Testis (tissue), 2 donors: Measurements from ENCODE around the gene CSF2RB.

Experiments
- CTCF ChIP-seq, 3 experiments: fragments of 450-650 bp in 2 of 3; fragments of 200-600 bp in 1 of 3; sonication (generic) in 1 of 3; IDR thresholded peaks; one replicate each; pipeline ENCODE4 v1.5.1; 2016 to 2019; ENCODE audit warnings: antibody characterized with exemption in 3 of 3, mild to moderate bottlenecking in 2 of 3, moderate library complexity in 1 of 3
- POLR2A ChIP-seq: fragments of 450-650 bp; IDR thresholded peaks from one replicate; pipeline ENCODE4 v1.6.1; 2017; ENCODE audit warnings: antibody characterized with exemption, mild to moderate bottlenecking, moderate library complexity

- TF ChIP-seq CTCF (IDR thresholded peaks at IDR 0.05), result no peak
- TF ChIP-seq POLR2A, result no peak
These were observed 41.8 kb upstream of the CSF2RB start for GRCh38 chr22:36871669-36872081.
